ENCODE results near the gene SENP7.
A peak's percentile ranks its signal among the peaks of the same experiment; 100 is the strongest.

SENP7 gene

GRCh38 chr3:101379658-101380376 lies 133.2 kb downstream of the SENP7 start:
- Histone ChIP-seq H3K79me1 (ENCODE audit: low read length) (no peaks in the 10 kb centered on the region), H2BK5ac (ENCODE audit: low read length) (no peak overlapping the region), H3K18ac (ENCODE audit: low read length) (no peak overlapping the region), H4K8ac (ENCODE audit: low read depth, low read length) (no peak overlapping the region), H3K4ac (ENCODE audit: low read depth, low read length) (no peak overlapping the region), H3K23ac (ENCODE audit: low read length) (no peak overlapping the region), H3K79me2 (ENCODE audit: control insufficient read depth, insufficient read depth, low read length) (no peaks in the 10 kb centered on the region), H4K5ac (ENCODE audit: low read length) (no peak overlapping the region), H2BK120ac (ENCODE audit: low read depth, low read length) (no peak overlapping the region), H3K56ac (ENCODE audit: low read length) (no peak overlapping the region), H2AK5ac (ENCODE audit: low read length) (no peak overlapping the region), H3K4me3 (ENCODE audit: low read length) (no peak overlapping the region), H3K9ac (ENCODE audit: low read length) (no peak overlapping the region), H3K4me2 (ENCODE audit: low read length) (no peak overlapping the region), H3K27me3 (ENCODE audit: insufficient read depth, low read length, poor library complexity) (no peaks in the 10 kb centered on the region), H3K36me3 (ENCODE audit: control insufficient read depth, insufficient read depth, low read length) (no peaks in the 10 kb centered on the region), H3K4me1 (ENCODE audit: control insufficient read depth, low read depth, low read length) (peaks cover 1% of the 10 kb centered on the region), H3K27ac (ENCODE audit: low read depth, low read length) (no peak overlapping the region), H2BK15ac (replicated peaks; ENCODE audit: low read depth) (no peak overlapping the region)
- no CpG with 5 or more reads among the region's 3 CpGs for WGBS (ENCODE audit: extremely low coverage, insufficient coverage, low lambda C conversion rate)
- DNase-seq = no peak

- no CpG with 5 or more reads among the region's 3 CpGs for WGBS (ENCODE audit: extremely low coverage, insufficient coverage, low lambda C conversion rate)
- Histone ChIP-seq H4K8ac (ENCODE audit: low read depth, low read length) (no peak overlapping the region), H2AK5ac (ENCODE audit: low read length) (no peak overlapping the region), H3K27me3 (ENCODE audit: insufficient read depth, low read length, poor library complexity) (no peaks in the 10 kb centered on the region), H2BK5ac (ENCODE audit: low read length) (no peak overlapping the region), H3K4me1 (ENCODE audit: control insufficient read depth, low read depth, low read length) (peaks cover 1% of the 10 kb centered on the region), H3K56ac (ENCODE audit: low read length) (no peak overlapping the region), H3K4ac (ENCODE audit: low read depth, low read length) (no peak overlapping the region), H3K79me1 (ENCODE audit: low read length) (no peaks in the 10 kb centered on the region), H3K36me3 (ENCODE audit: control insufficient read depth, insufficient read depth, low read length) (no peaks in the 10 kb centered on the region), H3K4me3 (ENCODE audit: low read length) (no peak overlapping the region), H3K18ac (ENCODE audit: low read length) (no peak overlapping the region), H4K5ac (ENCODE audit: low read length) (no peak overlapping the region), H2BK15ac (replicated peaks; ENCODE audit: low read depth) (no peak overlapping the region), H3K4me2 (ENCODE audit: low read length) (no peak overlapping the region), H3K79me2 (ENCODE audit: control insufficient read depth, insufficient read depth, low read length) (no peaks in the 10 kb centered on the region), H3K9ac (ENCODE audit: low read length) (no peak overlapping the region), H3K27ac (ENCODE audit: low read depth, low read length) (no peak overlapping the region), H3K23ac (ENCODE audit: low read length) (no peak overlapping the region), H2BK120ac (ENCODE audit: low read depth, low read length) (no peak overlapping the region)
- peak; percentile 44 for DNase-seq
Measured at GRCh38 chr3:101377796-101378195, 135.2 kb downstream of the SENP7 start.

GRCh38 chr3:101377209-101377608 lies 135.8 kb downstream of the SENP7 start:
- Histone ChIP-seq H2BK5ac (ENCODE audit: low read length) (no peak overlapping the region), H3K56ac (ENCODE audit: low read length) (no peak overlapping the region), H2AK5ac (ENCODE audit: low read length) (no peak overlapping the region), H4K8ac (ENCODE audit: low read depth, low read length) (no peak overlapping the region), H2BK15ac (replicated peaks; ENCODE audit: low read depth) (no peak overlapping the region), H3K9ac (ENCODE audit: low read length) (no peak overlapping the region), H3K79me2 (ENCODE audit: control insufficient read depth, insufficient read depth, low read length) (no peaks in the 10 kb centered on the region), H3K4ac (ENCODE audit: low read depth, low read length) (no peak overlapping the region), H3K4me3 (ENCODE audit: low read length) (no peak overlapping the region), H2BK120ac (ENCODE audit: low read depth, low read length) (no peak overlapping the region), H3K23ac (ENCODE audit: low read length) (no peak overlapping the region), H3K18ac (ENCODE audit: low read length) (no peak overlapping the region), H3K36me3 (ENCODE audit: control insufficient read depth, insufficient read depth, low read length) (no peaks in the 10 kb centered on the region), H3K79me1 (ENCODE audit: low read length) (no peaks in the 10 kb centered on the region), H3K4me2 (ENCODE audit: low read length) (no peak overlapping the region), H4K5ac (ENCODE audit: low read length) (no peak overlapping the region), H3K27me3 (ENCODE audit: insufficient read depth, low read length, poor library complexity) (no peaks in the 10 kb centered on the region), H3K4me1 (ENCODE audit: control insufficient read depth, low read depth, low read length) (peaks cover 1% of the 10 kb centered on the region), H3K27ac (ENCODE audit: low read depth, low read length) (no peak overlapping the region)
- WGBS (ENCODE audit: extremely low coverage, insufficient coverage, low lambda C conversion rate) = no CpG with 5 or more reads among the region's 4 CpGs
- DNase-seq = no peak

GRCh38 chr3:101375586-101375985 lies 137.4 kb downstream of the SENP7 start:
- Histone ChIP-seq H2BK120ac (ENCODE audit: low read depth, low read length) (no peak overlapping the region), H3K36me3 (ENCODE audit: control insufficient read depth, insufficient read depth, low read length) (no peaks in the 10 kb centered on the region), H4K8ac (ENCODE audit: low read depth, low read length) (no peak overlapping the region), H3K23ac (ENCODE audit: low read length) (no peak overlapping the region), H3K4me1 (ENCODE audit: control insufficient read depth, low read depth, low read length) (peaks cover 1% of the 10 kb centered on the region), H3K56ac (ENCODE audit: low read length) (no peak overlapping the region), H3K4me3 (ENCODE audit: low read length) (no peak overlapping the region), H2BK15ac (replicated peaks; ENCODE audit: low read depth) (no peak overlapping the region), H2AK5ac (ENCODE audit: low read length) (no peak overlapping the region), H3K27ac (ENCODE audit: low read depth, low read length) (no peak overlapping the region), H3K18ac (ENCODE audit: low read length) (no peak overlapping the region), H2BK5ac (ENCODE audit: low read length) (no peak overlapping the region), H3K79me1 (ENCODE audit: low read length) (no peaks in the 10 kb centered on the region), H4K5ac (ENCODE audit: low read length) (no peak overlapping the region), H3K4me2 (ENCODE audit: low read length) (no peak overlapping the region), H3K9ac (ENCODE audit: low read length) (no peak overlapping the region), H3K4ac (ENCODE audit: low read depth, low read length) (no peak overlapping the region), H3K27me3 (ENCODE audit: insufficient read depth, low read length, poor library complexity) (no peaks in the 10 kb centered on the region), H3K79me2 (ENCODE audit: control insufficient read depth, insufficient read depth, low read length) (no peaks in the 10 kb centered on the region)
- DNase-seq = no peak

GRCh38 chr3:101362406-101362805 lies 150.6 kb downstream of the SENP7 start:
- DNase-seq = no peak
- no peak overlapping the region for H3K4me3 ChIP-seq (ENCODE audit: low read length)
- H4K5ac ChIP-seq (ENCODE audit: low read length) = no peak overlapping the region
- H3K9ac ChIP-seq (ENCODE audit: low read length) = no peak overlapping the region
- H2BK120ac ChIP-seq (ENCODE audit: low read depth, low read length) = no peak overlapping the region
- H3K79me2 ChIP-seq (ENCODE audit: control insufficient read depth, insufficient read depth, low read length) = no peaks in the 10 kb centered on the region
- no peak overlapping the region for H3K23ac ChIP-seq (ENCODE audit: low read length)
- H2BK15ac ChIP-seq (replicated peaks; ENCODE audit: low read depth) = no peak overlapping the region
- no peaks in the 10 kb centered on the region for H3K27me3 ChIP-seq (ENCODE audit: insufficient read depth, low read length, poor library complexity)
- no peak overlapping the region for H2AK5ac ChIP-seq (ENCODE audit: low read length)
- H3K4me1 ChIP-seq (ENCODE audit: control insufficient read depth, low read depth, low read length) = no peaks in the 10 kb centered on the region
- no peak overlapping the region for H3K56ac ChIP-seq (ENCODE audit: low read length)
- no peak overlapping the region for H2BK5ac ChIP-seq (ENCODE audit: low read length)
- H3K18ac ChIP-seq (ENCODE audit: low read length) = no peak overlapping the region
- WGBS (ENCODE audit: extremely low coverage, insufficient coverage, low lambda C conversion rate) = no CpG with 5 or more reads among the region's 2 CpGs
- H3K36me3 ChIP-seq (ENCODE audit: control insufficient read depth, insufficient read depth, low read length) = no peaks in the 10 kb centered on the region
- no peak overlapping the region for H3K4ac ChIP-seq (ENCODE audit: low read depth, low read length)
- H3K79me1 ChIP-seq (ENCODE audit: low read length) = no peaks in the 10 kb centered on the region
- H3K27ac ChIP-seq (ENCODE audit: low read depth, low read length) = no peak overlapping the region
- H4K8ac ChIP-seq (ENCODE audit: low read depth, low read length) = no peak overlapping the region
- no peak overlapping the region for H3K4me2 ChIP-seq (ENCODE audit: low read length)

GRCh38 chr3:101351829-101352228 lies 161.2 kb downstream of the SENP7 start:
- Histone ChIP-seq H3K36me3 (ENCODE audit: control insufficient read depth, insufficient read depth, low read length) (no peaks in the 10 kb centered on the region), H3K27me3 (ENCODE audit: insufficient read depth, low read length, poor library complexity) (no peaks in the 10 kb centered on the region), H3K4me1 (ENCODE audit: control insufficient read depth, low read depth, low read length) (no peaks in the 10 kb centered on the region), H2BK15ac (replicated peaks; ENCODE audit: low read depth) (no peak overlapping the region), H4K8ac (ENCODE audit: low read depth, low read length) (no peak overlapping the region), H2AK5ac (ENCODE audit: low read length) (no peak overlapping the region), H3K79me2 (ENCODE audit: control insufficient read depth, insufficient read depth, low read length) (no peaks in the 10 kb centered on the region), H3K4me2 (ENCODE audit: low read length) (no peak overlapping the region), H3K9ac (ENCODE audit: low read length) (no peak overlapping the region), H4K5ac (ENCODE audit: low read length) (no peak overlapping the region), H3K18ac (ENCODE audit: low read length) (no peak overlapping the region), H3K56ac (ENCODE audit: low read length) (no peak overlapping the region), H3K27ac (ENCODE audit: low read depth, low read length) (no peak overlapping the region), H3K79me1 (ENCODE audit: low read length) (no peaks in the 10 kb centered on the region), H2BK5ac (ENCODE audit: low read length) (no peak overlapping the region), H3K4ac (ENCODE audit: low read depth, low read length) (no peak overlapping the region), H2BK120ac (ENCODE audit: low read depth, low read length) (no peak overlapping the region), H3K4me3 (ENCODE audit: low read length) (no peak overlapping the region), H3K23ac (ENCODE audit: low read length) (no peak overlapping the region)
- DNase-seq = no peak
- no CpG with 5 or more reads among the region's 1 CpG for WGBS (ENCODE audit: extremely low coverage, insufficient coverage, low lambda C conversion rate)
